Measurements from ENCODE around the gene GNAT1. TPM values are rescaled to one million over a fixed set of nuclear protein-coding genes. Genes with fewer than 3 reads are reported as not detected.
"Not testable (repeated sequence)": the region's sequence is repeated elsewhere in the genome, so short reads cannot be mapped to it uniquely, and the experiment has no call there.

The GNAT1 gene
- polyA plus RNA-seq, 12 donors = 0.08 to 0.23 (median 0.21) TPM; not detected in 9

- DNase-seq = no peak
These were observed 11.1 kb downstream of the GNAT1 start for GRCh38 chr3:50202353-50203112.

- no peak for DNase-seq
These were observed 11.9 kb downstream of the GNAT1 start for GRCh38 chr3:50203113-50203808.

GRCh38 chr3:50203809-50204803 lies 12.7 kb downstream of the GNAT1 start:
- DNase-seq = no peak

GRCh38 chr3:50204804-50205412 lies 13.5 kb downstream of the GNAT1 start, which contains the start of gene SLC38A3:
SLC38A3 (plus strand) TSS chr3:50205271; CDS start chr3:50214200, 8,929 bp downstream.
- DNase-seq = no peak

GRCh38 chr3:50205413-50206276 lies 14.2 kb downstream of the GNAT1 start:
- DNase-seq = no peak

- DNase-seq = no peak
These were observed 16.1 kb downstream of the GNAT1 start for GRCh38 chr3:50207359-50208042.

- DNase-seq = no peak
These were observed 17.4 kb downstream of the GNAT1 start for GRCh38 chr3:50208677-50209344.

- no peak for DNase-seq
These were observed 18.7 kb downstream of the GNAT1 start for GRCh38 chr3:50210176-50210509.

- no peak for DNase-seq
These were observed 19.3 kb downstream of the GNAT1 start for GRCh38 chr3:50210510-50211367.

GRCh38 chr3:50211368-50211717 lies 19.9 kb downstream of the GNAT1 start:
- DNase-seq = not testable (repeated sequence)

- DNase-seq = no peak
These were observed 20.5 kb downstream of the GNAT1 start for GRCh38 chr3:50211930-50212329.

GRCh38 chr3:50212502-50212901 lies 21.1 kb downstream of the GNAT1 start:
- DNase-seq = no peak

GRCh38 chr3:50212971-50213370 lies 21.6 kb downstream of the GNAT1 start:
- DNase-seq = no peak

- no peak for DNase-seq
These were observed 22.0 kb downstream of the GNAT1 start for GRCh38 chr3:50213373-50213772.

GRCh38 chr3:50214824-50215223 lies 23.4 kb downstream of the GNAT1 start:
- no peak for DNase-seq

GRCh38 chr3:50215529-50215928 lies 24.1 kb downstream of the GNAT1 start:
- DNase-seq = no peak

- no peak for DNase-seq
These were observed 26.3 kb downstream of the GNAT1 start for GRCh38 chr3:50217681-50218080.

GRCh38 chr3:50218448-50218847 lies 27.0 kb downstream of the GNAT1 start:
- DNase-seq = no peak

- no peak for DNase-seq
These were observed 27.9 kb downstream of the GNAT1 start for GRCh38 chr3:50219285-50219684.
